ENCODE measurements around the gene UMOD. TPM values are rescaled to one million over a fixed set of nuclear protein-coding genes. Genes with fewer than 3 reads are reported as not detected.

The UMOD gene
- total and polyA plus RNA-seq, 9 of the 15 experiments (the other 6 are each of a cell fraction or from before 2014, with no cell fraction given): not detected

DNA sequence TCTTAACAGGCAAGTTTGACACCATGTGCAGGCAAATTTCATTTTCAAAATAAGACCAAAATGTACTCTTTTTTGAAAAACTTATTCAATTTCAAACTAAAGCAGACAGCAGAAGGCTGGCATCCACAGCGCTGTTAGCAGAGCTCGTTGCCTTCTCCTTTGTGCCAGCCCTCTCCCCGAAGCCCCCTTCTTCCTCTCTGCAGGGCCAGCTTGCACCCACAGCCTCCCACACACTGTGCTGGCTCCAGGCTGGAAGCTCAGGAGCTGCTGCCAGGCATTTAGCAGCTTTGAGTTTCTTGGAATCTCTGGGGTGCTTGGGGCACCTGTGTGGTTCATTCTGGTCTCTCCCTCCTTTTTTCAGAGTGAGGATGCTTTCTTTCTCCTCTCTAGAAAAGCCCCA, 62.9 kb downstream of the UMOD start:
- 0% methylated on average over 2 of the region's 3 CpGs for WGBS (ENCODE audit: insufficient coverage, low coverage, missing lambda C conversion rate)

More for the DNA sequence above, 62.9 kb downstream of the UMOD start:
- Histone ChIP-seq H4K20me1 (replicated peaks; ENCODE audit: control insufficient read depth, insufficient read depth, low read length) (no peaks in the 10 kb centered on the region), H3K27me3 (ENCODE audit: control insufficient read depth in 2 of 2, insufficient read depth in 2 of 2, low read length in 2 of 2) (peaks cover 0 to 12% of the 10 kb centered on the region in 2 experiments; a peak in 4 of 5 replicates), H3K9me1 (ENCODE audit: control insufficient read depth, insufficient read depth, low read length) (no peaks in the 10 kb centered on the region), H3K27ac (ENCODE audit: extremely low read depth, low read depth, low read length) (no peak overlapping the region), H3K79me2 (ENCODE audit: control insufficient read depth, insufficient read depth, low read length) (no peaks in the 10 kb centered on the region), H3K4me2 (ENCODE audit: insufficient read depth, low read length) (no peak overlapping the region), H3K4me1 (replicated peaks in 1 of 2; ENCODE audit: control insufficient read depth in 2 of 2, insufficient read depth in 2 of 2, low read length in 2 of 2) (no peaks in the 10 kb centered on the region), H3K36me3 (ENCODE audit: control insufficient read depth, insufficient read depth, low read length) (no peaks in the 10 kb centered on the region), H2AFZ (ENCODE audit: low read depth, low read length) (no peak overlapping the region), H3K4me3 (no peak overlapping the region), H3K9me3 (replicated peaks; ENCODE audit: control insufficient read depth, insufficient read depth, low read depth, low read length) (no peaks in the 10 kb centered on the region), H3K9ac (ENCODE audit: insufficient read depth in 1 of 2, low read depth in 2 of 2, low read length in 2 of 2) (no peak overlapping the region)
- intact Hi-C loops (cut with micrococcal nuclease) (no loop called here), in situ Hi-C loops (cut with MboI) (no loop called here)
- ChIA-PET POLR2A (no interaction called here), CTCF (ENCODE audit: low intra/inter-chr PET ratio) (no interaction called here)
- DNase-seq (ENCODE audit: extremely low read depth in 1 of 4, low spot score in 3 of 4) (no peak), ATAC-seq (no peak), FAIRE-seq (no peak)
- TF ChIP-seq MIER1 (IDR thresholded peaks at IDR 0.05; ENCODE audit: low read depth) (no peak), NCOA1 (IDR thresholded peaks at IDR 0.05; ENCODE audit: low read depth) (no peak), ZNF431 (CRISPR knock-in tag; IDR thresholded peaks at IDR 0.05) (no peak), POLR3A (IDR thresholded peaks at IDR 0.05; ENCODE audit: borderline replicate concordance, extremely low read depth, insufficient read depth, insufficient read length) (no peak), ZNF551 (CRISPR knock-in tag; IDR thresholded peaks at IDR 0.05) (no peak), CCAR2 (IDR thresholded peaks at IDR 0.05; ENCODE audit: low read depth, low read length) (no peak), JUN (IDR thresholded peaks at IDR 0.05; ENCODE audit: borderline replicate concordance, low read depth, low read length) (no peak), JUN (CRISPR knock-in tag; IDR thresholded peaks at IDR 0.05; ENCODE audit: borderline replicate concordance) (no peak), PHB (CRISPR knock-in tag; IDR thresholded peaks at IDR 0.05) (no peak), ZNF121 (CRISPR knock-in tag; conservative IDR thresholded peaks at IDR 0.05) (no peak), ZBED1 (IDR thresholded peaks at IDR 0.05) (no peak), ZNF324 (CRISPR knock-in tag; IDR thresholded peaks at IDR 0.05) (no peak), MYC (IDR thresholded peaks at IDR 0.05; ENCODE audit: low read depth, low read length) (no peak), MYC (CRISPR knock-in tag; IDR thresholded peaks at IDR 0.05; ENCODE audit: borderline replicate concordance, low read depth) (no peak)
- TF ChIP-seq, protein P1, sequence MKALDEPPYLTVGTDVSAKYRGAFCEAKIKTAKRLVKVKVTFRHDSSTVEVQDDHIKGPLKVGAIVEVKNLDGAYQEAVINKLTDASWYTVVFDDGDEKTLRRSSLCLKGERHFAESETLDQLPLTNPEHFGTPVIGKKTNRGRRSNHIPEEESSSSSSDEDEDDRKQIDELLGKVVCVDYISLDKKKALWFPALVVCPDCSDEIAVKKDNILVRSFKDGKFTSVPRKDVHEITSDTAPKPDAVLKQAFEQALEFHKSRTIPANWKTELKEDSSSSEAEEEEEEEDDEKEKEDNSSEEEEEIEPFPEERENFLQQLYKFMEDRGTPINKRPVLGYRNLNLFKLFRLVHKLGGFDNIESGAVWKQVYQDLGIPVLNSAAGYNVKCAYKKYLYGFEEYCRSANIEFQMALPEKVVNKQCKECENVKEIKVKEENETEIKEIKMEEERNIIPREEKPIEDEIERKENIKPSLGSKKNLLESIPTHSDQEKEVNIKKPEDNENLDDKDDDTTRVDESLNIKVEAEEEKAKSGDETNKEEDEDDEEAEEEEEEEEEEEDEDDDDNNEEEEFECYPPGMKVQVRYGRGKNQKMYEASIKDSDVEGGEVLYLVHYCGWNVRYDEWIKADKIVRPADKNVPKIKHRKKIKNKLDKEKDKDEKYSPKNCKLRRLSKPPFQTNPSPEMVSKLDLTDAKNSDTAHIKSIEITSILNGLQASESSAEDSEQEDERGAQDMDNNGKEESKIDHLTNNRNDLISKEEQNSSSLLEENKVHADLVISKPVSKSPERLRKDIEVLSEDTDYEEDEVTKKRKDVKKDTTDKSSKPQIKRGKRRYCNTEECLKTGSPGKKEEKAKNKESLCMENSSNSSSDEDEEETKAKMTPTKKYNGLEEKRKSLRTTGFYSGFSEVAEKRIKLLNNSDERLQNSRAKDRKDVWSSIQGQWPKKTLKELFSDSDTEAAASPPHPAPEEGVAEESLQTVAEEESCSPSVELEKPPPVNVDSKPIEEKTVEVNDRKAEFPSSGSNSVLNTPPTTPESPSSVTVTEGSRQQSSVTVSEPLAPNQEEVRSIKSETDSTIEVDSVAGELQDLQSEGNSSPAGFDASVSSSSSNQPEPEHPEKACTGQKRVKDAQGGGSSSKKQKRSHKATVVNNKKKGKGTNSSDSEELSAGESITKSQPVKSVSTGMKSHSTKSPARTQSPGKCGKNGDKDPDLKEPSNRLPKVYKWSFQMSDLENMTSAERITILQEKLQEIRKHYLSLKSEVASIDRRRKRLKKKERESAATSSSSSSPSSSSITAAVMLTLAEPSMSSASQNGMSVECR (CRISPR knock-in tag; IDR thresholded peaks at IDR 0.05): no peak
- TF ChIP-seq, protein P2, sequence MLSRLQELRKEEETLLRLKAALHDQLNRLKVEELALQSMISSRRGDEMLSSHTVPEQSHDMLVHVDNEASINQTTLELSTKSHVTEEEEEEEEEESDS (CRISPR knock-in tag; IDR thresholded peaks at IDR 0.05): no peak
- BruUV-seq (replicated peaks): no TSS peak
